G401 (cell line): ENCODE results near the gene KLHDC7A. TPM values are rescaled to one million over a fixed set of nuclear protein-coding genes. Genes with fewer than 3 reads are reported as not detected.
"Not testable (repeated sequence)": the region's sequence is repeated elsewhere in the genome, so short reads cannot be mapped to it uniquely, and the experiment has no call there.

Experiments used
- DNase-seq: peaks from one replicate; pipeline ENCODE4 v3.0.0-alpha.2; 2015; ENCODE audit warnings: low spot score
- in situ Hi-C: cut with HindIII; loops from 2 replicates; pipeline ENCODE4 v1.10.0; 2016; ENCODE audit warnings: low sequenced_read_pairs, mixed read lengths
- total RNA-seq: library from RNA; depleted of rRNA; stranded (reverse); fragments of >200 nt; shearing (Covaris generic); gene quantifications from 2 replicates; pipeline ENCODE4 v1.2.3, GENCODE V29; 2014; rRNA removed

Gene KLHDC7A
- 11.2 and 12.2 TPM in 2 replicates for total RNA-seq

DNA sequence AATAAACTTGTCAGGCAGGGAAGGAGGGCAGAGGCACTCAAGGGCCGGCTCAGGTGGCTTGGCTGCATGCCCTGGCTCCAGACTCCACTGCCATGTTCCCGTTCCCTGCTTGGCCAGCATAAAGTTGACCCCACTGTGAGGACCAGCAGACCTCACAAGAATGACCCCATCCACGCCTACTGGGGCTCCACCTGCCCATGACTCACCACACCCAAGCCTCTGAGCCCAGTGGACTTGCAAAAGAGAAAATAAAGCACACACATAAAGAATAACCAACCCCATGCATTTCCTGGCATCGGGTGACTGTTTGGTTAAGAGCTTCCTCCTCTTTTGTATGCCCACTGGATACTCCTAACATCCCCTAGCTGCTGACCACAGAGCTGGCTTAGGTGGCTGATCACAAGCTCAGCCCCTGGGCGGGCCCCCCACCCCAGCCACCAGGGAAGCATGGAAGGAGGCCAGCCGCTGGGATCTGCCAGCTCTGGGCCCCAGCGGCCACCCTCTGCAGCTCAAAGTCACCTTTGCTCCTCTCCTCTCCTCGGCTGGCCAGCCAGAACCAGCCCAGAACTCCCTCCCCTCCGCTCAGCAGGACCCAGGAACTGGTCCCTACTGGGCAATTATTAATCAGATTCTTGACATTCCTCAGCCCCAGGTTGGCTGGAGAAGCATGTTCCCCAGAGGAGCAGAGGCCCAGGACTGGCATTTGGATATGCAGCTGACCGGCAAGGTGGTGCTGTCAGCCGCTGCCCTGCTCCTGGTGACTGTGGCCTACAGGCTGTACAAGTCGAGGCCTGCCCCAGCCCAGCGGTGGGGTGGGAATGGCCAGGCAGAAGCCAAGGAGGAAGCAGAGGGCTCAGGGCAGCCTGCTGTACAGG is at the start of gene KLHDC7A:
Gene KLHDC7A (plus strand): TSS at position 616 of the 875 bp plus-strand sequence. CDS start 52 bp downstream, at position 668.
- DNase-seq = peak; percentile 80

GRCh38 chr1:18434041-18434440 is 46.7 kb upstream of the KLHDC7A start:
- in situ Hi-C loops = no loop called here
- no peak for DNase-seq

More for the DNA sequence above, at the start of gene KLHDC7A:
- in situ Hi-C loops = no loop called here

- in situ Hi-C loops = no loop called here
- DNase-seq = no peak
These were observed 40.1 kb upstream of the KLHDC7A start for GRCh38 chr1:18440385-18441226.

GRCh38 chr1:18443587-18444520 is 36.9 kb upstream of the KLHDC7A start:
- no peak for DNase-seq
- in situ Hi-C loops = no loop called here

DNA sequence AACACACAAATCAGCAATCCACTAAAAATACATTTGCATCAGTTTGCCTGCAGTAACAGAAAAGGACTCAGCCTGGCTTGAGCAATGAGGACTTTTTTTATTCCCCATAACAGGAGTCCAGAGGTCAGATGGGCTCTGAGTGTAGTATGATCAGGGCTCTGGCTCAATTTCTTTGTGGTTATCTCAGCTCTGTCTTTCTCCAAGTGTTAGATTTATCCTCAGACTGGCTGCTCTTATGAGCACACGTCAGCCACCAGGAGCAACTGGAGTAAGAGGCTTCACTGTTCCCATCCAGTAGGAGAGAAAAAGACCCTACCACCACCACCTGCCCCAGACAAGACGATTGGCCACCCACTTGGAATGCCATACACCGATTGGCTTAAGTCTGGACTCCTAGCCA is 36.2 kb upstream of the KLHDC7A start:
- DNase-seq = no peak
- in situ Hi-C loops = no loop called here

DNA sequence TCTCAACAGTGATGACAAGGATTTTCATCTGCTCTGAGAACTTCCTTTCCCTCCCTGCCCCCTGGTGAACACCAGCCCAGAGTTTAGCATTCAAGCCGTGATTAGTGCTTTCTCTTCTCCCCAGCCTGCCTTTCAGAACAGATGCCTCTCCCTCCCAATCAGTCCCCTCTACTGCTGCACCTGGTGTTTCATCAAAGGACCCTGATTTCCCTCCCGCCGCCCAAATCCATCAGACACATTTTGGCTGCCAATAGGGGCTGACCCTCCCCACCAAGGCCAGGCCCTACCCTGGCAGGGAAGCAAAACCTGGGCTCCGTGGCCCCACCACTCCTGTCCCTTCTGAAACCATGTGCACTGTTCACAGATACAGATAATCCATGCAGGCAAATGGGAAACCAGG is 34.0 kb upstream of the KLHDC7A start:
- in situ Hi-C loops = no loop called here

DNA sequence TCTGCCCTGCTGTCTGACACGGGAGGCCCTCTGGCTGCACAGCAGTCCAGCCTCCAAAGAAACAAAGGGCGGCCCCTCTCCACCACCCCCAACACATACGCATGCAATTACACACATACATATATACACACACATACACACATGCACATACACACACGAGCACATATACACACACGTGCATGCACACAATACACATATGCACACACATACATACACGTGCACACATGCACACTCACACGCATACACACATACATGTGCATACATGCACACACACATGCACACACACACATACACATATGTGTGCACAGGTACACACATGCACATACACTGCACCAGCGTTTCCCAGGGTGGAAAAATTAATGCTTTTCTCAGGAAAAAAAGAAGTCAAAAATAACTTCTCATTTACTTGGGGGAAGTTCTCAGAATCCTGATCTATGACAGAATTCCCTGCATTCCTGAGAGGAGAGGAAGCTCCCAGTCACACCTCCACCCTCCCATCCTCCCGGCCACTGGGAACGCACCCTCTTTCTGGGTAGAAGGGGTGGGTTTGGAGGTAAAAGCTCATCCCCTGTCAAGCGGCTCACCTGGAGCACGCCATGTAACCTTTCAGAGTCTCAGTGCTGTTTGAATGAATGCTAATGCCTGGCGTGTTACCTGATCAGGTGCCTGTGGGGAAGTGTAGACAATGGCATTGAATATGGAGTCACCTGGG is 33.1 kb upstream of the KLHDC7A start:
- in situ Hi-C loops = no loop called here
- DNase-seq = no peak

More for the DNA sequence above, 34.0 kb upstream of the KLHDC7A start:
- DNase-seq = no peak

GRCh38 chr1:18448889-18449288 is 31.8 kb upstream of the KLHDC7A start:
- in situ Hi-C loops = no loop called here
- DNase-seq = no peak

- peak; percentile 32 for DNase-seq
- in situ Hi-C loops = no loop called here
These were observed 28.2 kb upstream of the KLHDC7A start for GRCh38 chr1:18452550-18452949.

GRCh38 chr1:18458133-18459092 is 22.3 kb upstream of the KLHDC7A start:
- no peak for DNase-seq
- in situ Hi-C loops = no loop called here

DNA sequence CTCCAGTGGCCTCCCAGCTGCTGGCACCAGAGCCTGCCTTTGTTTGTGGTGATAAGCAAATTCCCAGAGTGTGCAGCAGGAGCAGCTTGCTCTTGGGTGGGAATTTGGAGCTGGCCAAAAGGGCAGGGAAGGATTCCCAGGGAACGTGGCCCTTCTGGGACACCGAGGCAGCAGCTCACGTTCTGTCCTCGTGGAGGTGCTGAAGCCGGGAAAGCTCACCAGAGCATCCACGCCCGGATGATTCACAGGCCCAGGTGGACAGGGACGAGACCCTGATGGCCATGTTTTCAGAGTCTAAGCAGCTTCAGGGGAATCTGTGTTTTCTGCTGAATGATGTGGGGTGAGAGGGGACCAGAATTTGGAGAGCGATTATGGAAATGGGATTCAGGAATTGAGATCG is 19.1 kb upstream of the KLHDC7A start:
- in situ Hi-C loops = no loop called here
- no peak for DNase-seq

DNA sequence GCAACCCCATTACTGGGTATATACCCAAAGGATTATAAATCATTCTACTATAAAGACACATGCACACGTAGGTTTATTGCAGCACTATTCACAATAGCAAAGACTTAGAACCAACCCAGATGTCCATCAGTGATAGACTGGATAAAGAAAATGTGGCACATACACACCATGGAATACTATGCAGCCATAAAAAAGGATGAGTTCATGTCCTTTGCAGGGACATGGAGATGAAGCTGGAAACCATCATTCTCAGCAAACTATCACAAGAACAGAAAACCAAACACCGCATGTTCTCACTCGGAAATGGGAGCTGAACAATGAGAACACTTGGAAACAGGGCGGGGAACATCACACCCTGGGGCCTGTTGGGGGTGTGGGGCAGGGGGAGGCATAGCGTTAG is 18.2 kb upstream of the KLHDC7A start:
- DNase-seq, in situ Hi-C loops: not testable (repeated sequence)

- in situ Hi-C loops = no loop called here
- DNase-seq = no peak
These were observed 17.7 kb upstream of the KLHDC7A start for GRCh38 chr1:18463063-18463462.

DNA sequence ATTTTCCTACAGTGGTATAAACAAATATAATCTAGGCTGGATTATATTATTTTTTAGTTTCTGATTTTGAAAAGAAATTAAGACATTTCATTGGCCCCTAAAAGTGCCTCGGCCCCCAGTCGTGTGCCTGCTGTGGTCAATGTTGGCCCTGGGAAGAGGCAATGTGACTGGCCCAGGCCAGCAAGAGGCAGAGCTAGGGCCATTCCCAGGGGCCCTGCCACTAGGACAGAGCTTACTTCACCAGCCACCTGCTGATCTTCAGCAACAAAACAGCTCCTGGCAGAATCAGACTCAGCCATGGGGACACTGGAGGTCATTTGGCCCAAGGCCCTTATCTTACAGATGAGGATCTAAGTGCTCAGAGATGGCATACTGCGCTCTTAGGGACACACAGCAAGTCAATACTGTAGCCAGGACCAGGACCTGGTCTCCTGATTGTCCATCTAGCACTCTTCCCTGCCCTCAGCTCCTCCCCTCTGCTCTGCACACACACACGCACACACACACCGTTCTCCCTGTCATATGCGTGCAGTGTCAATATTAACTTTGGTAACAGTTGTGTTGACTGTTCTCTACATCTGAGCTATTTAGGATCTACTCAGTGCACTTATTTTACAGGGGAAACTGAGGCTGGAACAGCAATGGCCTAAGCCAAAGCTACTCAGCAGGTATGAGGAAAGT is 16.6 kb upstream of the KLHDC7A start:
- no peak for DNase-seq
- in situ Hi-C loops = no loop called here

- DNase-seq = no peak
- in situ Hi-C loops = no loop called here
These were observed 16.1 kb upstream of the KLHDC7A start for GRCh38 chr1:18464665-18465050.

GRCh38 chr1:18466676-18467075 is 14.1 kb upstream of the KLHDC7A start:
- in situ Hi-C loops = no loop called here
- no peak for DNase-seq

DNA sequence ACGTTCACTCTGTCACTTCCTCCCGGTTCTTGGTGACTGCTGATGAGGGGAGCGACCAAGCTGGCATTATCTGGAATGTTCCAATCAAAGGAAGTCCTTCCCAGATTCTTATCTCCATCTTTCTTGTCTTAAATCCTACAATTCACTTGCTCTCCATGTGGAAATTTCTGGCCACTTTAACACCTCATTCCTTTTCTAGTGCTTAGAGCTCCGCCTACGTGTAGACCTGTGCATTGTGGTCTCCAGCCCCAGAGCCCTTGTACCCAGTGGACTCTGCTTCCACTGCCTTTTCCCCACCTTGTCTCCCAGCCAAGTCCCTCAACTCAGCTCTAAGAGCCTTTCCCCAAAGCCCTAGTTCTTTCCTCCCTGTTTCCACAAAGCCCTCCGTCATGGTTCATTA is 12.2 kb upstream of the KLHDC7A start:
- in situ Hi-C loops = no loop called here
- no peak for DNase-seq
